Activated CD8-positive, alpha-beta memory T cell treated with anti-CD3 and anti-CD28 coated beads, Interleukin-2, amount 50 U/mL, for 24 hours (primary cell): Measurements from ENCODE around the gene WDR7.

ENCODE experiments used
- DNase-seq: peaks from one replicate; pipeline ENCODE4 v3.0.0-alpha.2; 2020; ENCODE audit errors: extremely low read depth

WDR7 gene

GRCh38 chr18:57040175-57040574 lies 389.0 kb downstream of the WDR7 start:
- no peak for DNase-seq

- DNase-seq: no peak
These were observed 392.1 kb downstream of the WDR7 start for GRCh38 chr18:57043241-57043640.

GRCh38 chr18:57048351-57048750 lies 397.2 kb downstream of the WDR7 start:
- no peak for DNase-seq

DNA sequence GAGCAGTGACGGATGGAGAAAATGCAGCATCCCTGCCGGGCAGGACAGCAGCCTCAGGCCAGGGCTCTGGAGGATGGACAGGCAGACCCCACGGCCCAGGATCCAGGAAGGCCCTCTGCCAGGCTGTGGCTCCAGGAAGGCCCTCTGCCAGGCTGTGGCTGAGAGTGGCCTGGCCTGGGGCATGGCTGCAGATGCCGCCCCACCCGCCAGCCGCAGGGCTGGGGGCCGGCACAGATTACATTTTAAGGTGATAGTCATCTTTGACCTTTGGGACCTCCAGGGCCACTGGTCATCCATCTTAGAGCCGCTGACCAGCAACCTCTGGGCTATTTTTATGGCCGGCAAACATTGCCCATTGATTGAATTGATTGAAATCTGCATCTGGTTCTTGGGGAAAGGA lies 397.7 kb downstream of the WDR7 start:
- DNase-seq: no peak

GRCh38 chr18:57050310-57050949 lies 399.3 kb downstream of the WDR7 start:
- DNase-seq: no peak

DNA sequence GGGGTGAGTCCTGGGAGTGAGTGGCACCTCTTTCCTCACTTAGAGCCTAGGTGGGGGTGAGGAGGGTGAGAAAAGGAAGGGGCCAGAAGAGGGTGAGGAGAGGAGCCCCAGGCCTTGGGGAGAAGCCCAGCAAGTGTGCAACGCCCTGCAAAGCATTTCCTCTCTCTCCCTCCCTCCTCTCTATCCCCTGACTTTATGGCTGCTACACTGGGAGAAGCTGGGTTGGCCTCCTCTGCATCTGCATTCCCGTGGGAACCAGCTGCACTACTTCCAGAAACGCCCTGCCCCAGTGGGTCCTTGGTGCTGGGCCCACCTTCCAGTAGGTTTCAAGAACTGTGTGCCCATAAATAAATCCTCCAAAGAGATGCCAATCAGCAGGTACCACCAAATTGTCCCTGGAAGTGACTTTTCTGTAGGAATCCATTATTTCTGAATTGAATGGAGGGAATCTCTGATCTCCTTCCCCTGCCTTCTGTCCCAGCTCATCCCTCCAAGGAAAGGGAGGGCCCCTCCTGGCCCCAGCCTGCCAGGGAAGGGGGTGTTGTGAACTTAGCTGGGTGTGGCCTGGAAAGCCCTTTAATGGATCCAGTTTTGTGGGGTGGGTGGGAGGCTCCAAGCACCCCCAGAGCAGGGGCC lies 400.0 kb downstream of the WDR7 start:
- DNase-seq: no peak

DNA sequence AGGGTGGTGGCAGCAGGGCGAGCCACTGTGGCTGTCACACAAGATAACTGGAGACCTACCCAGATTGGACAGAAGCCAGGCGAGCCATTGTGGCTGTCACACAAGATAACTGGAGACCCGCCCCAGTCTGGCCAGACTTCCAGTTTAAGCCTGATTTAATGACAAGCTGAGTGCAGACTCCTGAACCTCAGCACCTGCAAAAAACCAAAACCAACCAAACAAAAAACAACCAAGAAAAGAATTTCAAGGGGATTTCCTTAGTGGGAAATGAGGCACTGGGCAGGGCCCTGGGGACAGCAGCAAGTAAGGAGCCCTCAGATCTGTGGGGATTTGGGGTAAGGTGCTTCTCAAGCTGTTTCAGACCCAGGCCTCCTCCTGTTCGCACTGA lies 400.5 kb downstream of the WDR7 start:
- DNase-seq: no peak

DNA sequence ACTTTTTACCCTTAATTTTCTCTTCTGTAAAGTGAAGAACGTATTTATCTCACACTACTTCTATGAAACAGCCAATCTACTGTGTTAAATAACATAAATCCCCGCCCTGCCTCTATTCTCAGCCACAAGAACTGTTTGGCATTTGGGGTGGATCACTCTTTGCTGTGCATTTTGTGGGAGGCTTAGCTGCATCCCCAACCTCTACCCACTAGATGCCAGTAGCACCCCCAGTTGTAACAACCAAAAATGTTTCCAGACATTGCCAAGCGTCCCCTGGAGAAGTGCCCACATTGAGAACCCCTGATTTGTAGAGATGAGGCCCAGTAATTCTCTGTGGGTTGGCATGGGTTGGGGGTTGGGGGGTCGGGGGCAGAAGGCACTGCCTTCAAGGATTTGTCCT lies 401.0 kb downstream of the WDR7 start:
- no peak for DNase-seq

DNA sequence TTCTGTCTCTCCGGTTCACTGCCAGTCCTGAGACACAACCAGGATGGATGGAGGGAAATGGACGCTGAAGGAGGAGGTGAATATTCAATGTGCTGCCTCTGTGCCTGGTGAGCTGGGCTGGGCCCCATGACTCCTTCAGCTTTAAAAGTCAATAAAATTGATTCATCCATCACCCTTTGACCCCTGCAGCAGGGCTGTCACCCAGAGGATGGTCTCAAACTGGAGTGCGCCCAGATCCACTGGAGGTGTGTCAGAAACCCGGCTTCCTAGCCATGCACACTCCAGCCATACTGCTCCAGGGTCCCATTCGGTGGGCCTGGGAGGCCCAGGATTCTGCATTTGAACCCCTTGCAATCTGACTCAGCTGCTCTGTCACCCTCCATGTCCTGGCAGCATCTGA lies 401.6 kb downstream of the WDR7 start:
- no peak for DNase-seq

DNA sequence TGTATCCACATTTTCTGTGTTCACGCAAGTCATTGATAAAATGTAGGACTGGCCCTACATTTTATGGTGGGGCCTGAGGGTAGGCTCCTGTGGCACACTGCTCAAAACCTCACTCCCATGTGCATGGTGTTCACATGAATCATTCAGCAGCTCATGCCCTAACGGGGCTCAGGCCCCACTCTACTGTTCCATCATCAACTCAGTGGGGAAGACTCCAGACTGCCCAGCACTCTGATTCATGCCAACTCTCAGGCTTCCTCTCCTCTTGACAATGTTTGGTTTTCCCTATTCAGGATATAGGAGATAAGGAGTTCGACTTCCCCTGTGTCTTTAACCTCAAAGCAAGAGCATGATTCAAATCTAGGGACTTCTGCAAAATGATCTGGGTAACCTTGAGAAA lies 403.7 kb downstream of the WDR7 start:
- DNase-seq: no peak

GRCh38 chr18:57057890-57058289 lies 406.7 kb downstream of the WDR7 start:
- DNase-seq: no peak

DNA sequence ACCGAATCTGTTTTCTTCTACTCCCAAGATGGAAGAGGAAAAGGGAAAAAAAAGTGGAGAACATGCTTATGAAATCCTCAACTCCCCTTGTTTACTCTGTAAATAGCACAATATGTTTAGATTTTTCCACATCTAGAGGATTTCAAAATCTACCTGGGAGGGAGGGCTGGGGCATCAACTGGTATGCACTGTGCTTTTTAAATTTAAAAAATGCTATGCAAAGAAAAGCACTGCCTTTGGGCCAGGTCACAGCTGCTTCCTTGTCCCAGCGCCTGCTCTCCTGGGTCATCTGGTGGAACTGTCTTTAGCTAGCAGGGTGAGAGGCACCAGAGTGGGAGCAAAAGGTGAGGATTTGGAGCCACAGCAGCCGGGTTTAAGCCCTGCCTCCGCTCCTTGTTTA lies 407.6 kb downstream of the WDR7 start:
- DNase-seq: no peak

- no peak for DNase-seq
These were observed 408.2 kb downstream of the WDR7 start for GRCh38 chr18:57059366-57059765.

DNA sequence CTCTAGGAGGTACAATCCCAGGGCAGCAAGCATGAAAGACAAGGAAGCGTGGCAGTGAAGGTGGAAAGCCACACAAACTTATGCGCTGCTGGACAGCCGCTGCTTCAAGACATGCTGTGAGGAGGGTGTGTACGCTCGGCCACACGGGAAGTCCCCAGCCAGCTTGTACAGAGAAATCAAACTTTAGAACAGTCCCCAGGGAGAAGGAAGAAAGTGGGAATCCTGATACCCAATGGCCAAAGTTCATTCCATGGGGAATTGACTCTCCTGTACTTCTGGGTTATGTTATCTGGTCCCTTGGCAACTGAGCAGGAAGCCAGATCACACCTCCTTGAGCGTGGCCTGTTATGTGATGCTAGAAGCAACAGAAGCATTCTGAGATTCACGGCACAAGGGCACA lies 409.7 kb downstream of the WDR7 start:
- DNase-seq: no peak

- no peak for DNase-seq
These were observed 411.0 kb downstream of the WDR7 start for GRCh38 chr18:57062178-57062577.

DNA sequence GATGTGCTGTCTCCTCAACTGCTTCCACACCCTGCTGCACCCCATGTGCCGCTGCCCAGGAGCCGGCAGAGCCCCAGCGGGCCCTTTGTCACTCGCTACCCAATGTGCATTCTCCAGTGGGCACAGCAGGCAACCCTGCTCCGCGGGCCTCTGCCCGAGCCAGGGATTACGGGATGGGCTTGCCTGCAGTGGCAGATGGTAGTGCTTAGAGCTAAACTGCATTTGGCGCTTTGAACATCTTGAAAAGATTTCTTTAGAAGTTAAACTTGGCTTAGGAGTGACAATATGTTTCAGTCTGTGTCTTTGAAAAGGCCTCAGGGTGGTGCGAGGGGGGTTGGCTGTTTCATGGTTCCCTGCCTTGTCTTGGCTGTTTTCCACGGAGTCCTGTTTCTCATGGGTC lies 411.7 kb downstream of the WDR7 start:
- DNase-seq: no peak

DNA sequence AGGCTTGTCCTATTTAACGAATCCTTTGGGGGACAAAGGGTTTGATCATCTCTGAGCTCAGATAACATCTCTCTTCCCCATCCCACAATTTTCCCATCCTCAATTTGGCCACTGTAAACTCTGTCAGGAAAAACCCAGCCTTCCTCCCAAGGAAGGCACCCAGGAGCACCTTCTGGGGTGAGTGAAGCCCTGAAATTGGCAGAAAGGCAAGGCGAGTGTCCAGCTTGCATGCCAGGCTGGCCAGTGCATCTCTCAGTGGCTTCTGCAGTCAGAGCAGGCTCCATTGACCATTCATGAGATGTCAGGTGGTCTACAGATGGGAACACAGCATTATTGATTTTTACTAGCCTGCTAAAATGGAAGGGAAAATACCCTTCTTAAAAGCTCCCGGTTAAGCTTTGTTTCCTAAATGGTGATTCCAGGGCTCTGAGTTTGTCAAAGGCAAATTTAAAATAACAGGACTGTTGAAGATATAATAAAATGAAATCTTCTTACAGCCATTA lies 412.5 kb downstream of the WDR7 start:
- no peak for DNase-seq

DNA sequence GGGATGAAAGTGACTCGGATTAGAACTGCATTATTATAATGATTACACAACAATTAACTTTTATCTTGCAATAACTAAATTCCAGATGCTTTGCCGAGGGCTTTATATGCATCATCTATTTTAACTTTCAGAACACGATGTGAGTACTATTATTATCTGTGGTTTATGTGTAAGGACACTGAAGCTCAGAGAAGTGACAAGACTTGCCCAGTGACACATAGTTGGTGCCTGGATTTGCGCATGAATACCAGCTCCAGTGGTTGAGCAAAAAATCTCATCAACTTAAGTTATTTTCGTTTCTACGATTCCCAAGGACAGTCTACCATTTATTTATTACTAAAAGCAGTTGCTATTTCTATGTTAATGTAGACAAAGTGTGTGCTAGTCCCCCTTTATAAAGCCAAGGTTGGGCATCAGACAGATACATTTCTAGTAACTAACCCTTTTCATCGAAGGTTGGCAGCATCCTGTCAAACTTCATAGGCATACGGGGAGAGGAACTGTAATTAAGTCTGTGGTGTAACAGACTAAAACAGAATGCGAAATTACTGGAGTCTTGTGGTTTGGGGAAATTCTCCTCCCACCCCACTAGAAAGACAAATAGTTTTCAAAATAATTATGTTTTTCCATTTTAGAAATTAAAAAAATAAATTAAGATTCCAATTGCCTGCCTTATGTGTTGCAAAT lies 422.5 kb downstream of the WDR7 start:
- DNase-seq: no peak

- DNase-seq: no peak
These were observed 424.7 kb downstream of the WDR7 start for GRCh38 chr18:57075716-57076400.

- no peak for DNase-seq
These were observed 426.0 kb downstream of the WDR7 start for GRCh38 chr18:57077005-57077765.

DNA sequence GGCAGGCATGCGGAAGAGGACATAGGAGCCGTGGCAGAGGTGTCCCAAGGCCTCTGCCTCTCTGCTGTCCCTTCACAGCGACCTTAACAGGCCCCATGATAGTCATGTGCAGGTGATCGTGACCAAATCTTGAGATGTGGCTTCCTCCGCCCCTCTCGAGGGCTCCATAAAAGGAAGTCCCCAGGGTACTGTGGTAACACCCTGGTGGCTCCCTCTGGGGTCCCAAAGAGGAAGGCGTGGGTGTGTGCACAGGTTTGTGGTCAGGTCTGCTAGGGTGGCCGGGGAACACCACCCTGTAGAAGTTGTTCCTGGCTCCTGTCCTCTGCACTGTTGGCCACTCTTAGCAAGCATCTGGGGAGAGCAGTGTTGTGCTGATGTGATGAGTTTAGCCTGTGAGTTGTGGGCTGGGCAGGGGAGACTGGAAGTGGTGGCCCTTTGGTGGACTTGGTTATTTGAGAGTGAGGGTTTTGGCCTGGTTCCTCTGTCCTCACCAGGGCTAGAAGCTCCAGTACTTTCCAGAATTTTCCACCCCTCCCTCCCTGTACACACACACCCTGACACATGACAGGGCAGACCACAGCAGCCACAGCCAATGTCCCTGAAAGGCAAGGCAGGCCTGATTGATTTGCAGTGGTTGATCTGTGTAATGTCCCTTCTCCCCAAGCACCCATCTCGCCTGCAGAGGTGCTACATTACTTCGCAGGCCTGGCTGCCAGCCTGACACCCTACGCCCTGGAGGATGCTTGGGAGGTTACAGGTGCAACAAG lies 426.8 kb downstream of the WDR7 start:
- no peak for DNase-seq
